Lower leg skin (tissue), 4 donors: ENCODE data around the gene AKAP12. TPM values are rescaled to one million over a fixed set of nuclear protein-coding genes. Genes with fewer than 3 reads are reported as not detected.

Experiments used
- DNase-seq, 2 donors: peaks; one replicate each; pipeline ENCODE4 v3.0.0-alpha.2; 2019; ENCODE audit warnings: low spot score in 2 of 2
- H3K4me3 ChIP-seq: fragments of 200-600 bp; sonication (generic); 2 replicates; pipeline ENCODE4 v1.5.1; 2017; ENCODE audit warnings: mild to moderate bottlenecking, low read depth; ENCODE audit not compliant: poor library complexity, severe bottlenecking
- POLR2A ChIP-seq, 2 donors: fragments of 450-650 bp; IDR thresholded peaks; one replicate each; pipeline ENCODE4 v1.6.1; 2016 to 2017; ENCODE audit warnings: antibody characterized with exemption in 2 of 2, mild to moderate bottlenecking in 1 of 2, moderate library complexity in 1 of 2
- WGBS, 2 donors: methylation state at CpG; one replicate each; pipeline ENCODE4 v1.1.5; 2018; 5-methylcytosine and 5-hydroxymethylcytosine counted together
- intact Hi-C: fragments of 100-400 bp; cut with DNase I; formaldehyde crosslinking; loops from one replicate; pipeline ENCODE4 v1.15.0; 2023; ENCODE audit warnings: low total_unique reads
- total RNA-seq, 4 donors: library from RNA; depleted of rRNA; stranded (reverse); fragments of >200 nt; gene quantifications; one replicate each; pipeline ENCODE4 v1.1.0, GENCODE V29; 2016
- TF ChIP-seq, protein P1 (sequence below), 3 donors: fragments of 450-650 bp; IDR thresholded peaks; one replicate each; pipeline ENCODE4 v1.5.1; 2016; ENCODE audit warnings: antibody characterized with exemption in 3 of 3, mild to moderate bottlenecking in 3 of 3, moderate library complexity in 2 of 3

The AKAP12 gene
- total RNA-seq, 4 donors from 2014 or later = 14.7 to 29.9 (median 16.0) TPM

DNA sequence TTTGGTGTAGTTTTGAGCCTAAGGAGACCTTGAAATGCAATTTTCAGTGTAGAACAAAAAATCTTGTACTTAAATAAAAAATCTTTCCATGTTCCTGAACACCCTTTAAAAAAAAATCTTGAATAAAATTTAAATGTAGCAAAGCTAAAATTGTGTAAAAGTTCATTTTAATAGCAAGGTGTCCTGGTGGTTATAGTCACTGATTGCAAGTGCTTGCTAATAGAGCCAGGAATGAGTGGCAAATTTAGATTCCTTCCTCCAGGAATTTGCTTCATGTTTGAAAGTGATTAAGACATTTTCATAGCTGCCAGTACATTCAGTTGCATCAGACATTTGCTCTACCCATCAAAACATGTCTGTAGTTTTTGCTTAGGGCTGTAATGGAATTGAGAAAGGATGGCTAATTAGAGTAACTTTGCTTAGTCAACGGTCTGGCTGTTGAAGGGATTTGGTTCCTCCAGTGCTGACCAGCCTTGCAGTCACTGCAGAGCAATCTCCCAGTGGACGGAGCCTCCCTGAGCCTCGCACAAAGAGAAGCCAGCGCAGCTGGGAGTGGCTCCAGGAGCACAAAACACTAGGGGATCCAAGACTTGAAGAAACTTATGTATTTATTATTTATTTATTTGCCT is 36.5 kb downstream of the AKAP12 start:
- intact Hi-C loops = no loop called here
- WGBS, 2 donors = 32 to 45% methylated on average over 4 of the region's 4 CpGs
- no peak overlapping the region for H3K4me3 ChIP-seq
- DNase-seq = peak in 1 of 2 donors; percentile 20
- no peak for TF ChIP-seq POLR2A (IDR thresholded peaks at IDR 0.05)
- TF ChIP-seq, protein P1, sequence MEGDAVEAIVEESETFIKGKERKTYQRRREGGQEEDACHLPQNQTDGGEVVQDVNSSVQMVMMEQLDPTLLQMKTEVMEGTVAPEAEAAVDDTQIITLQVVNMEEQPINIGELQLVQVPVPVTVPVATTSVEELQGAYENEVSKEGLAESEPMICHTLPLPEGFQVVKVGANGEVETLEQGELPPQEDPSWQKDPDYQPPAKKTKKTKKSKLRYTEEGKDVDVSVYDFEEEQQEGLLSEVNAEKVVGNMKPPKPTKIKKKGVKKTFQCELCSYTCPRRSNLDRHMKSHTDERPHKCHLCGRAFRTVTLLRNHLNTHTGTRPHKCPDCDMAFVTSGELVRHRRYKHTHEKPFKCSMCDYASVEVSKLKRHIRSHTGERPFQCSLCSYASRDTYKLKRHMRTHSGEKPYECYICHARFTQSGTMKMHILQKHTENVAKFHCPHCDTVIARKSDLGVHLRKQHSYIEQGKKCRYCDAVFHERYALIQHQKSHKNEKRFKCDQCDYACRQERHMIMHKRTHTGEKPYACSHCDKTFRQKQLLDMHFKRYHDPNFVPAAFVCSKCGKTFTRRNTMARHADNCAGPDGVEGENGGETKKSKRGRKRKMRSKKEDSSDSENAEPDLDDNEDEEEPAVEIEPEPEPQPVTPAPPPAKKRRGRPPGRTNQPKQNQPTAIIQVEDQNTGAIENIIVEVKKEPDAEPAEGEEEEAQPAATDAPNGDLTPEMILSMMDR (IDR thresholded peaks at IDR 0.05) = no peak

DNA sequence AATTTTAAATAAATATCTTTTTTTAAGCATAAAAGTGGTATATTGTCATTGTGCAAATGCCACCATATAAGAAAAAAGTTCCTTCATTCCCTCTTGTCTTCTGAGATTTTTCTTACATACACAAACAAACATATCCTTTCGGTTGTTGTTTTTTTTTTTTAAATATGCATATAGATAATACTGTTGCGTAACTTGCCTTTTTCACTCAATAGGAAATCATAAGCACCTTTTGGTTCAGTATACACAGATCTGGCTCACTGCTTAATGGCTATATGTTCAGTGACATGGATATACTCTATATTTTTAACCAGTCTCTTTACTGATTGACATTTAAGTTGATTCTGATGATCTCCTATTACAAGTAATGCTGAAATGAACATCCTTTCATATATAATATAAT is 40.1 kb downstream of the AKAP12 start:
- intact Hi-C loops = no loop called here
- DNase-seq = no peak

DNA sequence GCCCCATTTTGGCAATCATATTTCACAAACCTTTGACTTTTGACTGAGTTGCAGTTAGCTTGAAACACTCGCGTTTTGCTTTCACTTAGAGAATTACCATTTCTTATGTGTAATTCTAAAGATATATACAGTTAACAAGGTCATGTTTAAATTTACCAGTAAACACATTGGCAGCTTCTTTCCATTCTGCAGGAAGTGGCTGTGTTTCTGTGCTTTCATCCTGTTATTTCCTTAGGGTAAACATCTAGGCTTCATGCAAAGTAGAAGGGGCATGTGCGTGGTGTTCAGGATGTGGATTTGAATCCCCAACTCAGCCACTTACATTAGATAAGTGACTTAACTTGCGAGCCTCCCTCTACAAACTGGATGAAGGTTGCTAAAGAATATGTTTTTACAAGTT is 41.1 kb downstream of the AKAP12 start:
- TF ChIP-seq POLR2A (IDR thresholded peaks at IDR 0.05) = no peak
- TF ChIP-seq, protein P1 (IDR thresholded peaks at IDR 0.05) = no peak
- no peak overlapping the region for H3K4me3 ChIP-seq
- intact Hi-C loops = no loop called here
- no peak for DNase-seq
- 86 to 89% methylated on average over 4 of the region's 4 CpGs for WGBS, 2 donors

More for the DNA sequence above, 40.1 kb downstream of the AKAP12 start:
- TF ChIP-seq, protein P1 (IDR thresholded peaks at IDR 0.05) = no peak
- WGBS, 2 donors = 91 to 92% methylated on average over 2 of the region's 2 CpGs
- no peak overlapping the region for H3K4me3 ChIP-seq

DNA sequence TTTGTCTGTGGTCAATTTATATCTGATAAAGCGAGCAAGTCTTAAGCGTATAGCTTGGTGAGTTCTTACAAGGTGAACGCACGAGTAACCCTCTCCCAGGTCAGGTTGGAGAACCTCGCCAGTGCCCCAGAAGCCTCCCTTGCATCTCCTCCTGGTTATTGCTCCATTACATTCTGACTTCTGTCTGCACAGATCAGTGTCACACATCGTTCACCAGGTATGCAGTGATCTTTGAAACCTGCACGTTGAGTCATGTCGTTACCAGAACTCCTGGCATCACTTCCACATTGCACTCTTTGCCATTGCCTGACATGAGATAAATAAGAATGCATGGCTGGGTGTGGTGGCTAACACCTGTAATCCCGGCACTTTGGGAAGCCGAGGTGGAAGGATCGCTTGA is 44.2 kb downstream of the AKAP12 start:
- no peak overlapping the region for H3K4me3 ChIP-seq
- WGBS, 2 donors = 54 to 61% methylated on average over 11 of the region's 11 CpGs
- TF ChIP-seq POLR2A (IDR thresholded peaks at IDR 0.05) = no peak
- TF ChIP-seq, protein P1 (IDR thresholded peaks at IDR 0.05) = no peak
- DNase-seq = no peak
- intact Hi-C loops = no loop called here

DNA sequence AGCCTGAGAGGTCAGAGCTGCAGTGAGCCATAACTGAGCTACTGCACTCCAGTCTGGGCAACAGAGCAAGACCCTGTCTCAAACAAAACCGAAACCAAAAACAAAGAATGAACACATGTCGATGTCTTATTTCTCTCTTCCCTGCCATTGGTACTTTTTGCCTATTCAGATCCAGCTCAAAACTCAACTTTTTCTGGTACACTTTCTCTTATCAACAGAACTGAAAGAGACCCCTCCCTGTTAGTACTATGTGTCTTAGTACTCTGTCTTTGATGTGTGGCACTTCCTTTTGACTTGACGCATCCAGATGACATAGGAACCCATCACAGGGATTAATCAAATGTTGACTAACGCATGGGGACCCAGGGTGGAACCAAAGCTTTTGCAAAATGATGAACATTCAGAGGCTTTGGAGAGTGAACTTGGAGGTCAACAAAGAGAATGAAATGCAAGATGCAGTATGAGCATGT is 44.8 kb downstream of the AKAP12 start:
- H3K4me3 ChIP-seq = no peak overlapping the region
- no peak for DNase-seq
- TF ChIP-seq, protein P1 (IDR thresholded peaks at IDR 0.05) = no peak
- no peak for TF ChIP-seq POLR2A (IDR thresholded peaks at IDR 0.05)
- intact Hi-C loops = no loop called here
- 72 to 87% methylated on average over 4 of the region's 4 CpGs for WGBS, 2 donors

DNA sequence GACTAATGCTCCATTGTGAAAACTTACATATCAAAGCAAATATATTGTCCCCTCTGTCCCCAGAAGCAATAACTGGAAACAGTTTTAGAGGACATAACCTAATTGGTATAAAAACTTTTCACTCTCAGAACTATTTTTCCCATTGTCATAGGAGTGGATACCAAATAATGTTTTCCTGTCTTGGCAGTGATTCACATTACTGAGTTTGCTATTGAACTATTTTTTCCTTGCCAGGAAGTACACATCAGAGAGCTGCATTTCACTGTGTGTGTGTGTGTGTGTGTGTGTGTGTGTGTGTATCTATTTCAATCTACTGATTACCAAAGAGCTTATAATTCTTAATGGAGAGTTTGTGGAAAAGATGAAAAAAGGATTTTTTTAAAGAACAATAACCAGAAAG is 45.4 kb downstream of the AKAP12 start:
- no peak for TF ChIP-seq POLR2A (IDR thresholded peaks at IDR 0.05)
- TF ChIP-seq, protein P1 (IDR thresholded peaks at IDR 0.05) = no peak
- no peak for DNase-seq
- no peak overlapping the region for H3K4me3 ChIP-seq
- intact Hi-C loops = no loop called here
